ENCODE measurements around the gene CTSE.

DNA sequence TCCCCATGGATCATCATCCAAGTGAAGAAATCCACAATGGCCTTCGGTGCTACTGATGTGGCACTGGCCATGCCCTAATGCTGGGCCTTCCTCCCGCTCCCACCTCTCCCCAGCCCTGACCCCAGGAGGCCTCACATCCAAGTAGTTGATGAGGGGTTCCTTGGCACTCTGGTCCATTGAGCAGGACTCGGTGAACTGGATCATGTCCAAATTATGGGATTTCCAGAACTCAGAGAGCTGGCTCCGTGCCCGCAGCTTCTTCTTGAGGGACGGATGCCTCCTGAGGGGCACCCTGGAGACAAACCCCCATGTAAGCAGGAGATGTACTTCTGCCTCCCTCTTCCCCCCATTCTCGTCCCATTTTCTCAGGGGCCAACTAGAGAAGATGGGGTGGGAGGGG, 929 bp downstream of the CTSE start:
- TF ChIP-seq, protein P1, sequence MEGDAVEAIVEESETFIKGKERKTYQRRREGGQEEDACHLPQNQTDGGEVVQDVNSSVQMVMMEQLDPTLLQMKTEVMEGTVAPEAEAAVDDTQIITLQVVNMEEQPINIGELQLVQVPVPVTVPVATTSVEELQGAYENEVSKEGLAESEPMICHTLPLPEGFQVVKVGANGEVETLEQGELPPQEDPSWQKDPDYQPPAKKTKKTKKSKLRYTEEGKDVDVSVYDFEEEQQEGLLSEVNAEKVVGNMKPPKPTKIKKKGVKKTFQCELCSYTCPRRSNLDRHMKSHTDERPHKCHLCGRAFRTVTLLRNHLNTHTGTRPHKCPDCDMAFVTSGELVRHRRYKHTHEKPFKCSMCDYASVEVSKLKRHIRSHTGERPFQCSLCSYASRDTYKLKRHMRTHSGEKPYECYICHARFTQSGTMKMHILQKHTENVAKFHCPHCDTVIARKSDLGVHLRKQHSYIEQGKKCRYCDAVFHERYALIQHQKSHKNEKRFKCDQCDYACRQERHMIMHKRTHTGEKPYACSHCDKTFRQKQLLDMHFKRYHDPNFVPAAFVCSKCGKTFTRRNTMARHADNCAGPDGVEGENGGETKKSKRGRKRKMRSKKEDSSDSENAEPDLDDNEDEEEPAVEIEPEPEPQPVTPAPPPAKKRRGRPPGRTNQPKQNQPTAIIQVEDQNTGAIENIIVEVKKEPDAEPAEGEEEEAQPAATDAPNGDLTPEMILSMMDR (IDR thresholded peaks at IDR 0.05) = no peak
- TF ChIP-seq POLR2AphosphoS5 (IDR thresholded peaks at IDR 0.05; ENCODE audit: low read depth, low read length) (no peak), SIN3A (IDR thresholded peaks at IDR 0.05; ENCODE audit: borderline replicate concordance, insufficient read depth, low read depth, low read length) (no peak)
- TF ChIP-seq, protein P2, sequence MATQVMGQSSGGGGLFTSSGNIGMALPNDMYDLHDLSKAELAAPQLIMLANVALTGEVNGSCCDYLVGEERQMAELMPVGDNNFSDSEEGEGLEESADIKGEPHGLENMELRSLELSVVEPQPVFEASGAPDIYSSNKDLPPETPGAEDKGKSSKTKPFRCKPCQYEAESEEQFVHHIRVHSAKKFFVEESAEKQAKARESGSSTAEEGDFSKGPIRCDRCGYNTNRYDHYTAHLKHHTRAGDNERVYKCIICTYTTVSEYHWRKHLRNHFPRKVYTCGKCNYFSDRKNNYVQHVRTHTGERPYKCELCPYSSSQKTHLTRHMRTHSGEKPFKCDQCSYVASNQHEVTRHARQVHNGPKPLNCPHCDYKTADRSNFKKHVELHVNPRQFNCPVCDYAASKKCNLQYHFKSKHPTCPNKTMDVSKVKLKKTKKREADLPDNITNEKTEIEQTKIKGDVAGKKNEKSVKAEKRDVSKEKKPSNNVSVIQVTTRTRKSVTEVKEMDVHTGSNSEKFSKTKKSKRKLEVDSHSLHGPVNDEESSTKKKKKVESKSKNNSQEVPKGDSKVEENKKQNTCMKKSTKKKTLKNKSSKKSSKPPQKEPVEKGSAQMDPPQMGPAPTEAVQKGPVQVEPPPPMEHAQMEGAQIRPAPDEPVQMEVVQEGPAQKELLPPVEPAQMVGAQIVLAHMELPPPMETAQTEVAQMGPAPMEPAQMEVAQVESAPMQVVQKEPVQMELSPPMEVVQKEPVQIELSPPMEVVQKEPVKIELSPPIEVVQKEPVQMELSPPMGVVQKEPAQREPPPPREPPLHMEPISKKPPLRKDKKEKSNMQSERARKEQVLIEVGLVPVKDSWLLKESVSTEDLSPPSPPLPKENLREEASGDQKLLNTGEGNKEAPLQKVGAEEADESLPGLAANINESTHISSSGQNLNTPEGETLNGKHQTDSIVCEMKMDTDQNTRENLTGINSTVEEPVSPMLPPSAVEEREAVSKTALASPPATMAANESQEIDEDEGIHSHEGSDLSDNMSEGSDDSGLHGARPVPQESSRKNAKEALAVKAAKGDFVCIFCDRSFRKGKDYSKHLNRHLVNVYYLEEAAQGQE (IDR thresholded peaks at IDR 0.05; ENCODE audit: insufficient read depth in 1 of 2, low read depth in 2 of 2, low read length in 1 of 2) = no peak

Data from Panc1 (cell line).